HEK293 (cell line): Measurements from ENCODE around the gene NOVA1.

Source experiments
- SP2 ChIP-seq: fragments of 450-650 bp; formaldehyde crosslinking; IDR thresholded peaks from 2 replicates; pipeline ENCODE4 v1.5.1; 2016; ENCODE audit warnings: missing biosample characterization, missing genetic modification characterization
- TF ChIP-seq, protein P1 (sequence below): fragments of 450-650 bp; formaldehyde crosslinking; IDR thresholded peaks from 2 replicates; pipeline ENCODE4 v1.5.1; 2016; ENCODE audit warnings: missing biosample characterization, missing genetic modification characterization
- TF ChIP-seq, protein P2 (sequence below): fragments of 450-650 bp; formaldehyde crosslinking; IDR thresholded peaks from 2 replicates; pipeline ENCODE4 v1.5.1; 2016; ENCODE audit warnings: missing biosample characterization, missing genetic modification characterization
- TF ChIP-seq, protein P3 (sequence below): fragments of 450-650 bp; formaldehyde crosslinking; IDR thresholded peaks from 2 replicates; pipeline ENCODE4 v1.5.1; 2016; ENCODE audit warnings: missing biosample characterization, missing genetic modification characterization, low read depth
- TF ChIP-seq, protein P4 (sequence below): fragments of 450-650 bp; formaldehyde crosslinking; IDR thresholded peaks from 2 replicates; pipeline ENCODE4 v1.5.1; 2016; ENCODE audit warnings: missing biosample characterization, missing genetic modification characterization

DNA sequence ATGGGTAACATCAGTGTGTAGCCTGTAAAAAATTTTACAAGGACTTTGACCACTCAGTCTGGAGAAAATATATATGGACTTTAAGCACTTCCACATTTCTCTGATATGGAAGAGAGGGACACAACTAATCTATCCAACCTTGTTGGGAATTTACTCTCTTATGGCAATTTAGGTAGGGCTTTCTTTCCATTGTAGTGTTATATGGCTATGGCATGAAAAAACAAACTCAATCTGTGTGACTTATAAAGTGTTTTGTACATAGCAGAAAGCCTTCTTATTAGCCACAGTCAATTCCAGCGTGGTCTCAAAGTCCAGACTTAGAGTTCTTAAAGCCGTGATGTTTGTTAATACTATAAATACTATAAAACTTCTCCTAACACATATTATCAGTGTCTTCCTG, 98.3 kb downstream of the NOVA1 start:
- TF ChIP-seq, protein P1, sequence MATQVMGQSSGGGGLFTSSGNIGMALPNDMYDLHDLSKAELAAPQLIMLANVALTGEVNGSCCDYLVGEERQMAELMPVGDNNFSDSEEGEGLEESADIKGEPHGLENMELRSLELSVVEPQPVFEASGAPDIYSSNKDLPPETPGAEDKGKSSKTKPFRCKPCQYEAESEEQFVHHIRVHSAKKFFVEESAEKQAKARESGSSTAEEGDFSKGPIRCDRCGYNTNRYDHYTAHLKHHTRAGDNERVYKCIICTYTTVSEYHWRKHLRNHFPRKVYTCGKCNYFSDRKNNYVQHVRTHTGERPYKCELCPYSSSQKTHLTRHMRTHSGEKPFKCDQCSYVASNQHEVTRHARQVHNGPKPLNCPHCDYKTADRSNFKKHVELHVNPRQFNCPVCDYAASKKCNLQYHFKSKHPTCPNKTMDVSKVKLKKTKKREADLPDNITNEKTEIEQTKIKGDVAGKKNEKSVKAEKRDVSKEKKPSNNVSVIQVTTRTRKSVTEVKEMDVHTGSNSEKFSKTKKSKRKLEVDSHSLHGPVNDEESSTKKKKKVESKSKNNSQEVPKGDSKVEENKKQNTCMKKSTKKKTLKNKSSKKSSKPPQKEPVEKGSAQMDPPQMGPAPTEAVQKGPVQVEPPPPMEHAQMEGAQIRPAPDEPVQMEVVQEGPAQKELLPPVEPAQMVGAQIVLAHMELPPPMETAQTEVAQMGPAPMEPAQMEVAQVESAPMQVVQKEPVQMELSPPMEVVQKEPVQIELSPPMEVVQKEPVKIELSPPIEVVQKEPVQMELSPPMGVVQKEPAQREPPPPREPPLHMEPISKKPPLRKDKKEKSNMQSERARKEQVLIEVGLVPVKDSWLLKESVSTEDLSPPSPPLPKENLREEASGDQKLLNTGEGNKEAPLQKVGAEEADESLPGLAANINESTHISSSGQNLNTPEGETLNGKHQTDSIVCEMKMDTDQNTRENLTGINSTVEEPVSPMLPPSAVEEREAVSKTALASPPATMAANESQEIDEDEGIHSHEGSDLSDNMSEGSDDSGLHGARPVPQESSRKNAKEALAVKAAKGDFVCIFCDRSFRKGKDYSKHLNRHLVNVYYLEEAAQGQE = no peak
- TF ChIP-seq, protein P2, sequence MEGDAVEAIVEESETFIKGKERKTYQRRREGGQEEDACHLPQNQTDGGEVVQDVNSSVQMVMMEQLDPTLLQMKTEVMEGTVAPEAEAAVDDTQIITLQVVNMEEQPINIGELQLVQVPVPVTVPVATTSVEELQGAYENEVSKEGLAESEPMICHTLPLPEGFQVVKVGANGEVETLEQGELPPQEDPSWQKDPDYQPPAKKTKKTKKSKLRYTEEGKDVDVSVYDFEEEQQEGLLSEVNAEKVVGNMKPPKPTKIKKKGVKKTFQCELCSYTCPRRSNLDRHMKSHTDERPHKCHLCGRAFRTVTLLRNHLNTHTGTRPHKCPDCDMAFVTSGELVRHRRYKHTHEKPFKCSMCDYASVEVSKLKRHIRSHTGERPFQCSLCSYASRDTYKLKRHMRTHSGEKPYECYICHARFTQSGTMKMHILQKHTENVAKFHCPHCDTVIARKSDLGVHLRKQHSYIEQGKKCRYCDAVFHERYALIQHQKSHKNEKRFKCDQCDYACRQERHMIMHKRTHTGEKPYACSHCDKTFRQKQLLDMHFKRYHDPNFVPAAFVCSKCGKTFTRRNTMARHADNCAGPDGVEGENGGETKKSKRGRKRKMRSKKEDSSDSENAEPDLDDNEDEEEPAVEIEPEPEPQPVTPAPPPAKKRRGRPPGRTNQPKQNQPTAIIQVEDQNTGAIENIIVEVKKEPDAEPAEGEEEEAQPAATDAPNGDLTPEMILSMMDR = no peak
- TF ChIP-seq, protein P3, sequence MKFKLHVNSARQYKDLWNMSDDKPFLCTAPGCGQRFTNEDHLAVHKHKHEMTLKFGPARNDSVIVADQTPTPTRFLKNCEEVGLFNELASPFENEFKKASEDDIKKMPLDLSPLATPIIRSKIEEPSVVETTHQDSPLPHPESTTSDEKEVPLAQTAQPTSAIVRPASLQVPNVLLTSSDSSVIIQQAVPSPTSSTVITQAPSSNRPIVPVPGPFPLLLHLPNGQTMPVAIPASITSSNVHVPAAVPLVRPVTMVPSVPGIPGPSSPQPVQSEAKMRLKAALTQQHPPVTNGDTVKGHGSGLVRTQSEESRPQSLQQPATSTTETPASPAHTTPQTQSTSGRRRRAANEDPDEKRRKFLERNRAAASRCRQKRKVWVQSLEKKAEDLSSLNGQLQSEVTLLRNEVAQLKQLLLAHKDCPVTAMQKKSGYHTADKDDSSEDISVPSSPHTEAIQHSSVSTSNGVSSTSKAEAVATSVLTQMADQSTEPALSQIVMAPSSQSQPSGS (tag by site-specific recombination) = no peak
- TF ChIP-seq, protein P4, sequence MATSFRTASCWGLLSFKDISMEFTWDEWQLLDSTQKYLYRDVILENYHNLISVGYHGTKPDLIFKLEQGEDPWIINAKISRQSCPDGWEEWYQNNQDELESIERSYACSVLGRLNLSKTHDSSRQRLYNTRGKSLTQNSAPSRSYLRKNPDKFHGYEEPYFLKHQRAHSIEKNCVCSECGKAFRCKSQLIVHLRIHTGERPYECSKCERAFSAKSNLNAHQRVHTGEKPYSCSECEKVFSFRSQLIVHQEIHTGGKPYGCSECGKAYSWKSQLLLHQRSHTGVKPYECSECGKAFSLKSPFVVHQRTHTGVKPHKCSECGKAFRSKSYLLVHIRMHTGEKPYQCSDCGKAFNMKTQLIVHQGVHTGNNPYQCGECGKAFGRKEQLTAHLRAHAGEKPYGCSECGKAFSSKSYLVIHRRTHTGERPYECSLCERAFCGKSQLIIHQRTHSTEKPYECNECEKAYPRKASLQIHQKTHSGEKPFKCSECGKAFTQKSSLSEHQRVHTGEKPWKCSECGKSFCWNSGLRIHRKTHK = no peak
- no peak for TF ChIP-seq SP2 (tag by site-specific recombination)
